Fibroblast of lung (primary cell): ENCODE measurements around the gene SENP8. TPM values are rescaled to one million over a fixed set of nuclear protein-coding genes. Genes with fewer than 3 reads are reported as not detected.

ENCODE experiments used
- DNase-seq, 2 donors: peaks; one replicate each; pipeline versions ENCODE4 v3.0.0 to v3.0.0-alpha.2; 2010; ENCODE audit warnings: low read depth in 2 of 2
- H2AFZ ChIP-seq: 2 replicates; pipeline ENCODE4 v1.5.1; 2012; ENCODE audit warnings: low read length, control low read depth, inconsistent platforms
- H3K27ac ChIP-seq: 2 replicates; pipeline ENCODE4 v1.5.1; 2011; ENCODE audit warnings: low read length, control low read depth; ENCODE audit not compliant: insufficient read depth
- H3K27me3 ChIP-seq: 2 replicates; pipeline ENCODE4 v1.5.1; 2011; ENCODE audit warnings: mild to moderate bottlenecking, low read length; ENCODE audit not compliant: control insufficient read depth, insufficient read depth
- H3K36me3 ChIP-seq: 2 replicates; pipeline ENCODE4 v1.5.1; 2011; ENCODE audit warnings: low read length; ENCODE audit not compliant: control insufficient read depth, insufficient read depth
- H3K4me1 ChIP-seq: 2 replicates; pipeline ENCODE4 v1.5.1; 2011; ENCODE audit warnings: low read length; ENCODE audit not compliant: control insufficient read depth, insufficient read depth; ENCODE audit errors: extremely low read depth
- H3K4me2 ChIP-seq: 2 replicates; pipeline ENCODE4 v1.5.1; 2011; ENCODE audit warnings: low read length, control low read depth; ENCODE audit not compliant: insufficient read depth; ENCODE audit errors: extremely low read depth
- H3K4me3 ChIP-seq, 4 experiments: fragments of 200-600 bp in 1 of 4; sonication (generic) in 1 of 4; replicated peaks in 1 of 4; 2 replicates each; pipeline ENCODE4 v1.5.1; 2011 to 2016; ENCODE audit warnings: low read length in 4 of 4, low read depth in 3 of 4, mild to moderate bottlenecking in 3 of 4, control low read depth in 2 of 4, inconsistent platforms in 1 of 4, mixed read lengths in 1 of 4; ENCODE audit not compliant: insufficient read depth in 1 of 4; ENCODE audit errors: control extremely low read depth in 1 of 4
- H3K79me2 ChIP-seq: 2 replicates; pipeline ENCODE4 v1.5.1; 2012; ENCODE audit warnings: mild to moderate bottlenecking, low read length, inconsistent platforms; ENCODE audit not compliant: control insufficient read depth, insufficient read depth
- H3K9ac ChIP-seq: 2 replicates; pipeline ENCODE4 v1.5.1; 2011; ENCODE audit warnings: mild to moderate bottlenecking, low read length, control low read depth; ENCODE audit not compliant: insufficient read depth
- H3K9me3 ChIP-seq: 2 replicates; pipeline ENCODE4 v1.5.1; 2012; ENCODE audit warnings: low read depth, low read length; ENCODE audit not compliant: control insufficient read depth, insufficient read depth
- H4K20me1 ChIP-seq: 2 replicates; pipeline ENCODE4 v1.5.1; 2011; ENCODE audit warnings: low read length; ENCODE audit not compliant: control insufficient read depth, insufficient read depth; ENCODE audit errors: extremely low read depth
- EZH2 ChIP-seq: IDR thresholded peaks from 2 replicates; pipeline ENCODE4 v1.5.1; 2012; ENCODE audit warnings: low read length, control low read depth, mild to moderate bottlenecking; ENCODE audit errors: missing control alignments
- polyA plus RNA-seq, 2 donors: library from polyadenylated mRNA; depleted of rRNA in 1 of 2; stranded (reverse) in 1 of 2; unstranded in 1 of 2; fragments of >200 nt; gene quantifications; 2 replicates each; pipeline ENCODE4 v1.2.1, GENCODE V29; 2011 to 2012; ENCODE audit warnings: missing spikeins in 1 of 2
- total RNA-seq: library from RNA; depleted of rRNA; stranded (reverse); fragments of >200 nt; gene quantifications from 2 replicates; pipeline ENCODE4 v1.2.1, GENCODE V29; 2014
- TF ChIP-seq, protein P1 (sequence below), 2 donors: IDR thresholded peaks in 1 of 2; conservative IDR thresholded peaks in 1 of 2; 1 replicate in 1 of 2; 2 replicates in 1 of 2; pipeline ENCODE4 v1.5.1; 2011 to 2012; ENCODE audit warnings: low read length in 2 of 2, control low read depth in 1 of 2, inconsistent platforms in 1 of 2, low read depth in 1 of 2, mild to moderate bottlenecking in 1 of 2

The SENP8 gene
- total and polyA plus RNA-seq, 2 donors (not counting 1 experiment from before 2014, with no cell fraction given), result 3.0 to 3.5 TPM

DNA sequence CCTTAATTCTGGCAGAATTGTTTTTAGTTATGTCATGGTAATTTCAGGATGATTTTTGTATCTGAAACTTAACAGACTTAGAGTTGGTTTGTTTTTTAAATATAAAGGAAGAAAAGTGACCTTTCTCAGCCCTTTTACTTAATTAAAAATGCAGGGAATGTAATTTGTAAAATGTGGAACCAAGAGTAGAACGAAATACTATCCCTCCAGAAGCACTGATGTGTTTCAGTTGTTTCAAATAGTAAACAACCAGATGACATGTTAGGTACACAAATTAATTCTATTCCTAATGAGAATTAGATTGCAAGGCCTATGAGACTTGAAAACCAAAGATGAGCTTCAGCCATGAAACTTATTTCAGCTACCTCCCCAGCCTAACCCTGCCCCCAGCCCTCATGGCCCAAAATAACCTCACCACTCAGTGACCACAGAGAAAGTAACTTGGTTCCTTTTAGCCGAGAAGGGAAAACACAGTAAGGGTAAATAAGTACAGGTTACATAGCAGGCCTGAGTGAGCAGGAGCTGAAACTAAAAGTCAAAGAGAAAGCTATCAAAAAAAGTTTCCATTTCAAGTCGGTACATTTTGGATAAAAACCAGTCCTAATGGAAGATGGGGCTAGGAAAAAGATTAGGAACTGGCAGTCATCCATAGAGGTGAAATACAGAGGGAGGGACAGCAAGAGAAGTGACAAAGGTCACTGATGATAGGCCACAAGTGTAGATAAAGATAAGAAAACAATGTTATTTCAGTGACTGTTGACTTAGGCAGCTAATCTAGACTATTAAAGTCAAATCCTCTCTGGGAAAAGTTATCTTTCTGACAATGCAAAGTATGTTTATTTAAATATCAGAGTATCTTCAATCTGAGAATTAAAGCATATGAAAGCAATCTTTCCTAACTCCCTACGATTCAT lies 23.2 kb downstream of the SENP8 start:
- no peak for TF ChIP-seq EZH2
- TF ChIP-seq, protein P1, sequence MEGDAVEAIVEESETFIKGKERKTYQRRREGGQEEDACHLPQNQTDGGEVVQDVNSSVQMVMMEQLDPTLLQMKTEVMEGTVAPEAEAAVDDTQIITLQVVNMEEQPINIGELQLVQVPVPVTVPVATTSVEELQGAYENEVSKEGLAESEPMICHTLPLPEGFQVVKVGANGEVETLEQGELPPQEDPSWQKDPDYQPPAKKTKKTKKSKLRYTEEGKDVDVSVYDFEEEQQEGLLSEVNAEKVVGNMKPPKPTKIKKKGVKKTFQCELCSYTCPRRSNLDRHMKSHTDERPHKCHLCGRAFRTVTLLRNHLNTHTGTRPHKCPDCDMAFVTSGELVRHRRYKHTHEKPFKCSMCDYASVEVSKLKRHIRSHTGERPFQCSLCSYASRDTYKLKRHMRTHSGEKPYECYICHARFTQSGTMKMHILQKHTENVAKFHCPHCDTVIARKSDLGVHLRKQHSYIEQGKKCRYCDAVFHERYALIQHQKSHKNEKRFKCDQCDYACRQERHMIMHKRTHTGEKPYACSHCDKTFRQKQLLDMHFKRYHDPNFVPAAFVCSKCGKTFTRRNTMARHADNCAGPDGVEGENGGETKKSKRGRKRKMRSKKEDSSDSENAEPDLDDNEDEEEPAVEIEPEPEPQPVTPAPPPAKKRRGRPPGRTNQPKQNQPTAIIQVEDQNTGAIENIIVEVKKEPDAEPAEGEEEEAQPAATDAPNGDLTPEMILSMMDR (conservative IDR thresholded peaks at IDR 0.05 in 1 of 2, IDR thresholded peaks at IDR 0.05 in 1 of 2; ENCODE audit: low read depth in 1 of 2, low read length in 2 of 2), result no peak
- Histone ChIP-seq H3K4me1 (no peaks in the 10 kb centered on the region), H3K4me2 (no peak overlapping the region), H3K79me2 (no peaks in the 10 kb centered on the region), H3K27me3 (no peaks in the 10 kb centered on the region), H3K36me3 (no peaks in the 10 kb centered on the region), H4K20me1 (no peaks in the 10 kb centered on the region), H3K27ac (no peak overlapping the region), H3K4me3 (no peak overlapping the region), H2AFZ (no peak overlapping the region), H3K9ac (no peak overlapping the region), H3K9me3 (no peaks in the 10 kb centered on the region)
- DNase-seq, result peak in 1 of 2 donors; percentile 18

DNA sequence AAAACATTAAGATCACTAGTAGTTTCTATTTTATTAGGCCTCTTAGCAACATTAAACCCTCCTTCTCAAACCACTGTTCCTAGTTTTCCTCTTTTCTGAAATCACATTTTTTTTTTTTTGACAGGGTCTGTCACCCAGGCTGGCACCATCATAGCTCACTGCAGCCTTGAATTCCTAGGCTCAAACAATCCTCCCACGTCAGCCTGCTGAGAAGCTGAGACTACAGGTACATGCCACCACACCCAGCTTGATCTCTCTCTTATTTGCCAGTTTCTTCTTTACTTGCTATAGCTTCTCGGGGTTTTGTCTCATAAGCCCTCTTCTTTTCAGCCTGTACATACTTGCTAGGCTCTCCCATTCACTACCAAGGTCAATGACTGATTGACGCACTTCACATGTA lies 28.0 kb downstream of the SENP8 start:
- no peak overlapping the region for H3K4me3 ChIP-seq
- no peak overlapping the region for H3K4me2 ChIP-seq
- H3K27me3 ChIP-seq, result no peaks in the 10 kb centered on the region
- no peak for DNase-seq
- no peaks in the 10 kb centered on the region for H3K79me2 ChIP-seq
- H3K36me3 ChIP-seq, result no peaks in the 10 kb centered on the region
- TF ChIP-seq, protein P1 (conservative IDR thresholded peaks at IDR 0.05 in 1 of 2, IDR thresholded peaks at IDR 0.05 in 1 of 2; ENCODE audit: low read depth in 1 of 2, low read length in 2 of 2), result no peak
- TF ChIP-seq EZH2, result no peak
- no peaks in the 10 kb centered on the region for H4K20me1 ChIP-seq
- H3K4me1 ChIP-seq, result no peaks in the 10 kb centered on the region
- no peak overlapping the region for H3K27ac ChIP-seq
- H3K9me3 ChIP-seq, result no peaks in the 10 kb centered on the region
- no peak overlapping the region for H2AFZ ChIP-seq
- H3K9ac ChIP-seq, result no peak overlapping the region

DNA sequence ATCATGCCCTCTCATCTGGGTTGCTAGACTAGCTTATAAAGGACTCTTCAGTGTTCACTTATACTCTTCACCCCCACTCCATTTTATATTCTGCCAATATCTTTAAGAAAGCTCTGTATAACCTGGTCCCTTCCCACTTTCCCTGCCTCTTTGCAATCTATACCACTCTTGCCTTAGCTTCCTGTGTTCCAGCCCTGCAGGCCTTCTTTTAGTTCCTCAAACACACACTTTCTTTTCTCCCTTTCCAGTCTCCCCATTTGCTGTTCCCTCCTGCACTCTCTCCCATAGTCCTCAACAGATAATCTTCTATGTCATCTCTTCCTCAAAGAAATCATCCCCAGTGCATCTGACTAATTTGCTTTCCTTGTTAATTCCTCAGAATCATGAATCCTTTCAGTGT lies 28.7 kb downstream of the SENP8 start:
- no peaks in the 10 kb centered on the region for H3K79me2 ChIP-seq
- no peak overlapping the region for H2AFZ ChIP-seq
- DNase-seq, result no peak
- TF ChIP-seq EZH2, result no peak
- TF ChIP-seq, protein P1 (conservative IDR thresholded peaks at IDR 0.05 in 1 of 2, IDR thresholded peaks at IDR 0.05 in 1 of 2; ENCODE audit: low read depth in 1 of 2, low read length in 2 of 2), result no peak
- no peak overlapping the region for H3K9ac ChIP-seq
- H3K4me1 ChIP-seq, result no peaks in the 10 kb centered on the region
- H3K27me3 ChIP-seq, result no peaks in the 10 kb centered on the region
- H3K9me3 ChIP-seq, result no peaks in the 10 kb centered on the region
- H4K20me1 ChIP-seq, result no peaks in the 10 kb centered on the region
- H3K27ac ChIP-seq, result no peak overlapping the region
- H3K4me2 ChIP-seq, result no peak overlapping the region
- no peak overlapping the region for H3K4me3 ChIP-seq
- no peaks in the 10 kb centered on the region for H3K36me3 ChIP-seq
